Ishikawa (cell line): ENCODE results near the gene MBTPS1.

Experiments
- CREB1 ChIP-seq: IDR thresholded peaks from 2 replicates; pipeline ENCODE4 v1.6.1; 2012; ENCODE audit warnings: low read depth
- EP300 ChIP-seq: IDR thresholded peaks from 2 replicates; pipeline ENCODE4 v1.6.1; 2012; ENCODE audit warnings: borderline replicate concordance
- USF1 ChIP-seq: IDR thresholded peaks from 2 replicates; pipeline ENCODE4 v1.6.1; 2012

DNA sequence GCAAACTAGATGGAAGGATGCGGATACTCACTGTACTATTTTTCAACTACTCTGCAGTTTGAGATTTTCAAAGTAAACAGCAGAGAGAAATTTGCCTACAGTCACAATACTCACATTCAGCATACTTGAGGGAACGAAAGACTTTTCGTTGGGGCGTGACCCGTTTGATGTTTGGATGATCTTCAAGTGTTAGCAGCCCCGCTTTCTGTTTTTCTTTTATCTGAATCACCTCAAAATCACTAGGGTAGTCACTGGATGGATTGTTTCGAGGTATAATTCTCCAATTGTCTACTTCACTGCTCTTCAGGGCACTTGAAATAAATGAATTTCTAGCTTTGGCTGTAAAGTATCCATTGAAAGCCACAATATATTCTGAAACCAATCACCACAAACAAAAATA is 17.8 kb downstream of the MBTPS1 start:
- TF ChIP-seq EP300 = no peak
- no peak for TF ChIP-seq CREB1
- TF ChIP-seq USF1 = no peak
